HG02763 (cell line): ENCODE data around the gene GCGR.
A peak's percentile ranks its signal among the peaks of the same experiment; 100 is the strongest.
"Not testable (repeated sequence)": the region's sequence is repeated elsewhere in the genome, so short reads cannot be mapped to it uniquely, and the experiment has no call there.

Experiments used
- ATAC-seq: cut with Tn5 transposase; IDR thresholded peaks from one replicate; pipeline ENCODE4 v1.9.1; 2021; ENCODE audit warnings: mild to moderate bottlenecking, moderate library complexity; ENCODE audit not compliant: unreplicated experiment

Gene GCGR

DNA sequence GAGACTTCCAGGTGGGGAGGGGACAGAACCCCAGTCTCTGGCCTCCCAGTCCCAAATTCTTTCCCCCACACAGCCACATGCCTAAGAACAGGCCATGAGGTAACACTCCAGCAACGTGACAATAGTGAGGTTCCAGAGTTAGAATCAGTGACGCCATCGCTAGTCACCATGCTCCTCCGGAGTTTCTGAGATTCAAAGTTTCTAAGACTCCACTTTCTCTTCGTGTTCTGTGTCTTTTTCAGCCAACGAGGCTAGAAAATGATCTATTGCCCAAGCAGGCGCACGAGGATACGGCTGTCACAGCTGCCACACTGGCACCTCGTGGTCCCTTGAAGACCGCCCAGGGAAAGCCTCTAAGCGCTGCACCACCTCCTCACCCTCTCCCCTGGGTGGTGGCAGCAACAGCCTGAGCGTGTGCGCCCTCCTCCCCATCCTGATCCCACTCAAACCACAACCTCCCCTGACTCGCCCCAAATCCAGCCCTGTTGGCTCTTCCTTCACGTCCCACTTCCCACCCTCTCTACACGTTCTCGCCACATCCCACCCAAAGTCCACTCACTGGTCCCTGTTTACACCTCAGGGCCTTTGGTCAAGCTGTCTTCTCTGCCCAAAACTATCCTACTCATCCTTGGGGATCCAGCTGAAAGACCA lies 28.1 kb downstream of the GCGR start:
- ATAC-seq: no peak

DNA sequence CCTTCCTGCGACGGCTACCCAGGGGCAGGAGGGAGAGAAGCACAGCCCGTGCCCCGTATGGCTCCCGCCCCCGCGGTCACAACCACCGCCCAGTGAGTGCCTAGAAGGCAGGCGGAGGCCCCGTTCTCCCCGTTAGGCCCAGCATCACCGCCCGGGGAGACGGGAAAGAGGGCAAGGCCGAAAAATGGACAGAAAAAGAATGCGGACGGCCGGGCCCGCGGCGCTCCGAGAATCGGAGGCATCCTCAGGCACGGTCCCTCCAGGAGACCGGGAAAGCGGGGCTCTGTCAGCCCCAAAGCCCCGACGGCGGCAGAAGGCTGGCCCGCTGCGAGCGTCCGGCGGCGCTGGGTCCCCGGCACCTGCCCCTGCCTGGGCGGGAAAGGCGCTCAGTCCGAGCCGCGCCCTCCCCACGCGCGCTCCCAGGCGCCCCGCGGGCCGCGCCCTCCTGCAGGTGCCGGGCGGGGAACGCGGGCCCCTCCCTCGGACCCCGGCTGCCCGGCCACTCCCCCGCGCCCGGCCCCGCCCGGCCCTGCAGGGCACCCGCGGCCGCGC lies 28.7 kb downstream of the GCGR start:
- ATAC-seq: no peak

DNA sequence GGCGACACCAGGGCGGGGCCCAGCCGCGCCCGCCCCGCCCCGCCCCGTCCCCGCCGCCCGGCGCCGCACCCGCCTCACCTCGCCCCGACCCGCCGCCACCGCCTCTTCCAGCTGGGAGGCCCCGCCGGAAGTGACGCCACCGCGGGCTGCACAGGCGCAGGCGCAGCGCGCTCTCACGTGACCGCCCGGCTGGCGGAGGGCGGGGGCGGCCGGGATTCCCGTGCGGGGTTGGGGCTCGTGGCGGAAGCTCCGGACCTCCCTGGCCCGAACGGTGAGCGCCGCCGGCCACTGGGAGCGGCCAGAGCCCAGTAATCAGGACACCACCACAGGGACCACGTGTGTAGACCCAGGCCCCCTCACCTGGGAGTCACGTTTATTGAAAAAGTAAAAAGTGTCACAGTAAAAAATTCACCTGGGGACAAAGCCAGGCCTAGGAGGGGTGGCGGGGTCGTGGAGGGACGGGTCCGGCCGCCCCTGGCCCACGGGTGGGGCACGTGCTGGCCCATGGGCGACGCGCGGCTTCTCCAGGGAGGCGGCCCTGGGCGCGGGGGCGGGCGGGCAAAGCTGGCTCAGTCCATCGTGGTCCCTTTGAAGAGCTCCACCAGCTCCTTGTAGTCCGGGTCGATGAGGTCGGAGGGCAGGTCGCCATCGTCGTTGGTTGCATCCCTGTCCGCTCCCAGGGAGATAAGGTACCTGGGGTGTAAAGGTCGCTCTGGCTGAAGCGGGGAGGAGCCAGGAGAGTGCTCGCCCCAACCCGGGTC lies 29.4 kb downstream of the GCGR start, which contains the start of gene MCRIP1:
TSS of gene MCRIP1 (minus strand) at position 132 of the 761 bp plus-strand sequence. CDS start 8,785 bp downstream, outside the sequence.
- ATAC-seq: peak; percentile 79

DNA sequence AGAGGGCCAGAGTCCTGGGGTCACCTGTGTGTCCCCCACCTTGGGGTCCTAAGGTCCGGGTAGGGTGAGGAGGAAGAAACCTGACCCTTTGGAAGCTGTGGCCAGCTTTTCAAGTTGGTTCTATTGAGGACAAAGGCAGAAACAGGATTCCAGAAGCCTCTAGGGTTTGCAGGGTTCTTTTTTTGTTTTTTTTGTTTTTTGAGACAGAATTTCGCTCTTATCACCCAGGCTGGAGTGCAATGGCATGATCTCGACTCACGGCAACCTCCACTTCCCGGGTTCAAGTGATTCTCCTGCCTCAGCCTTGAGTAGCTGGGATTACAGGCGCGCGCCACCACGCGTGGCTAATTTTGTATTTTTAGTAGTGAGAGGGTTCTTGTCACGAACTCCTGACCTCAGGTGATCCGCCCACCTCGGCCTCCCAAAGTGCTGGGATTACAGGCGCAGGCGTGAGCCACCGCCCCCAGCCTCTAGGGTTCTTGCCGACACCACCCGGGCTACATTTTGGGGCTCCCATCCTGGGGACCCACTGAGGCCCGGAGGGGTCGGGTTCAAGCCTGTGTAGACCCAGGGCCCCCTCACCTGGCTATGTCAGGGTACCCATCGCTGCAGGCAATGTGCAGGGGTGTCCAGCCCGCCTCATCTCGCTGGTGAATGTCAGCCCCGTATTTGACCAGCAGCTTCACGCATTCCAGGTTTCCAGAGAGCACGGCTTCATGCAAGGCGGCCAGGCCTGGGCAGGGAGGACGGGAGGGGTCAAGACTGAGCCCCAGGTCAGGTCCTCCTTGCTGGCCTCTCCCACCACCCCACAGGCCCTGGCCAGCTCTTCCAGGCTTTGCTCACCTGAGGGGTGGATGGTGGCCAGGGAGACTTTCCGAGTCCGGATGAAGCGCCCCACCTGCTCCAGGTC lies 30.2 kb downstream of the GCGR start:
- no peak for ATAC-seq

DNA sequence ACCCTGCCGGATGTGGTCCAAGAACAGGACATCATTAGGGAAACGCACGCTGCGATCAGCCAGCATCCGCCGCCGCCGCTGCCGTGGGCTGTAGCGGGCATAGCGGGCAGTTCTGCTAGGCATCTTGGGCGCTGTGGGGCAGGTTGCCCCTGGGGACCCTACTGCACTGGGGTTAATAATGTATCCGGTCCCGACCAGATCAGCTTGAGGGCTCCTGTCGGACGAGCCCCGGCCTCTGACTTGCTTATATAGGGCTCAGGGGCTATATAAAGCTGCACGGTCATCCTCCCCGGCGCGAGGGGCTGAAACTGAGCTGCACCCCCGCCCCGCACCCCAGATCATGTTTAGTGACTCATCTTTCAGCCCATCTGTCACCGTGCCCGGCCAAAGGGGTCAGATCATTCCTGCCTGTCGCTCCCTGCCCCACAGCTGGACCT lies 30.9 kb downstream of the GCGR start, which contains the start of gene PPP1R27:
TSS of gene PPP1R27 (minus strand) at position 220 of the 437 bp plus-strand sequence. CDS start at position 123, 97 bp downstream.
- ATAC-seq: no peak

DNA sequence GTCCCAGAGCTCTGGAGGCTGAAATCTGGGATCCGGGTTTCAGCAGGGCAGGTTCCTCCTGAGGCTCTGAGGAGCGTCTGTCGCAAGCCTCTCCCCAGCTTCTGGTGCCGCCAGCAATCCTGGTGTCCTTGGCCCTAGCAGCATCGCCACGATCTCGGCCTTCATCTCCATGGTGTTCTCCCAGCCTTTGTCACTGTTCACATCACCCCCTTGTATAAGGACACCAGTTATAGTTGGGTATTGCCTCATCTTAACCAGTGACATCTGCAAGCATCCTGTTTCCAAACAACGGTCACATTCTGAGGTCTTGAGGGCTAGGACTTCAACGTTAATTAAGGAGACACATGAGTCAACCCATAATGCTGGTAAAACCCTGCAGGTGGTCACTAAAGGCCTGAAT lies 33.7 kb downstream of the GCGR start:
- ATAC-seq: no peak

DNA sequence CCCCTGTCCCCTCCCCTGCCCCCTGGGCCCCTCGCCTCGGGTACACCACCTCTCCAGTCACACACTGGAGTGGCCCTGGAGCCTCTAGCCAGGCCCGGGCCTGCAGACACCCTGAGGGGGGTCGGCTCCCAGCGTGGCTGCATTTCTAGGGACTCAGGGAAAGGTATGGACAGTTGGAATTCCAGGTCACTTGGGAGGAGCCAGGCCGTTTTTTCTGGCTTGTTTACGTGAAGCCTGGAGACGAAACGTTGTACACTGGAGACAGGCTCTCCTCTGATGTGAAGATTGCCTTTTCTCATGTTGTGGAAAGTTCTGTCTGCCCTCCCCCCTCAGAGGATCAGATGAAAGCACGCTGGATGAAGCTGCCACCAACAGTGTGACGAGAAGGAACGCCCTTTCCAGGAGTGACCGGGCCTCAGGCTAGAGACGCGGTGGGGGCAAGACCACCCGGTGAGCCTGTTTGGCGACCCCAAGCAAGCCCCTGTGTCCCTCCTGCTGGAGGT lies 34.9 kb downstream of the GCGR start:
- no peak for ATAC-seq

DNA sequence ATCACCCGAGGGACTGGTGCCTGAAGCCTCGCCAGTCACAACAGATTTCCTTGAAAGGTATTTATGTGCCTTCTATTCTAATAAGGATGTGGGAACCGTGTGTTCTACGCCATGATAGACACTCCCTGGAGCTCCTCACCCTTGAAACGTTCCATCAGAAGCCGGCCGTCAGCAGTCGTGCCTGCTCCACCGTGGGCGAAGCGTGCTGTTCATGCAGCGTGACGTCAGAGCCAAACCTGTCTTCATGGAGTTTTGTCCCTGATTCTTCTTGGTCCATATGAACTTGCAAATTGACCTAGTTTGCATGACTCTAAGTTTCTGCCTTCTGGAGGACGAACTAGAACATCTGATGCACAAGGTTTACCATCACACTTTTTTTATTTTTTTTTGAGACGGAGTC lies 35.4 kb downstream of the GCGR start:
- ATAC-seq: no peak

DNA sequence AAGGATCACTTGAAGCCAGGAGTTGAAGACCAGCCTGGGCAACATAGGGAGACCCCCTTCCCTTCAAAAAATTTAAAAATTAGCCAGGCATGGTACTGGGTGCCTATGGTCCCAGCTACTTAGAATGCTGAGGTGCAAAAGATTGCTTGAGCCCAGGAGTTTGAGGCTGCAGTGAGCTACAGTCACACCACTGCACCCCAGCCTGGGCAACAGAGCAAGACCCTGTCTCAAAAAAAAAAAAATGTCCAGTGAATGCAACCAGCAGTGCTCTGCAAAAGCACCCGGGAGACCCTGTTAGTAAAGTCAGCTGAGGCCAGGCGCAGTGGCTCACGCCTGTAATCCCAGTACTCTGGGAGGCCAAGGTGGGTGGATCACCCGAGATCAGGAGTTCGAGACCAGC lies 36.1 kb downstream of the GCGR start:
- ATAC-seq: not testable (repeated sequence)

DNA sequence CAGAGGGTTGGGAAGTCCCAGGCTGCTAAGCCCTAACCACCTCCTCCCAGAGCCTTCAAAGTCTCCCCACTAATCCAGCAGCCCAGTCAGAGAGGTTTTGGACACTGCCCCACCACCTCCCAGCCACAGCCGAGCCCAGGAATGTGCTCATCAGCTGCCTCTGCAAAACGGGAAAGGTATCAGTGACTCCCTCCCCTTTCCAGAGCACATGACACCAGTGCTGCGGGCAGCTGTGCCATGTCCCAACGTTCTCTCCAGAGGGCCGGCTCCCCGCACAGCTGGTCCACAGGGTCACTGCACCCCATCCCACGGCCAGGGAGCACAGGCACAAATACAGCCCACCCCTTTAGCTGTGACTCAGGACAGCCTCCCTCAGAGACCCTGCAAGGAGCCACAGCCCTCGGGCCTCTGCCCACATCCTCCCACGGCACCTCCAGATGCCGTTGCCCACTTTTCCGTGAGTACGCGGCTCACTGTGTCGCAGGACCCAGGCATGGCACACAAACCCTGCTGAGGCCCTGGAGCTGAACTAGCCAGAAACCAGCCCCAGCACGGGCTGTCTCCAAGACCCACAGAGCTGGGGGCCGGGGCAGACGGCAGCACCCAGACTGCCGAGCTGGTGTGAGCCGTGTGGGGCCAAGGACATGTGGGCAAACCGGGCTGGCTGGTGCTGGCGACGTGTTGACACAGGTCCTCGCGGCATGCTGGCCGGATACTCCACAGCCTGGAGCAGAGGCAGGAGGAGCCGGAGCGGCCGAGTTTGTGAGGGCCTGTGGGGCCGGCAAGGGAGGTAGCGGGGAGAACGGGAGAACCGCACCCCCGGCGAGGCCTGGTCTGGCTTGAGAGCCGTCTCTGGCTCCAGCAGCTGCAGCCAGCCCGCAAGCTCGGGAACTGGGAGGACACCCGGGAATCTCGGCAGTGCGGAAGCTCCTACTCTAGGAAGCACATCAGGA lies 37.2 kb downstream of the GCGR start:
- no peak for ATAC-seq

DNA sequence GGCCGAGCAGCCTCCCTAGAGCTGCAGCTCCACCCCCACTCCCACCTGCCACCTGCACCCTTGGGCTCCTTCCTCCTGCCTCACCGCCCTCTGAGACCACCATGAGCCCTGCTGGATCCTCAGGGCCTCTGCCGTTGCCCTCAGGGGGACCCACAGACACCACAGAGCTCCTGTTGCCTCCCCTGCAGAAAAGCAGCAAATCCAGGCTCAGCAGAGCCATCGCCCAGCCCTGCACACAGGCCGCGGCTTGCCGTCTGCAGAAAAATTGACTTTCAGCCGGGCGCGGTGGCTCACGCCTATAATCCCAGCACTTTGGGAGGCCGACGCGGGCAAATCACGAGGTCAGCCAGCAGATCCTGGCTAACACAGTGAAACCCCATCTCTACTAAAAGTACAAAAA lies 37.9 kb downstream of the GCGR start:
- no peak for ATAC-seq

DNA sequence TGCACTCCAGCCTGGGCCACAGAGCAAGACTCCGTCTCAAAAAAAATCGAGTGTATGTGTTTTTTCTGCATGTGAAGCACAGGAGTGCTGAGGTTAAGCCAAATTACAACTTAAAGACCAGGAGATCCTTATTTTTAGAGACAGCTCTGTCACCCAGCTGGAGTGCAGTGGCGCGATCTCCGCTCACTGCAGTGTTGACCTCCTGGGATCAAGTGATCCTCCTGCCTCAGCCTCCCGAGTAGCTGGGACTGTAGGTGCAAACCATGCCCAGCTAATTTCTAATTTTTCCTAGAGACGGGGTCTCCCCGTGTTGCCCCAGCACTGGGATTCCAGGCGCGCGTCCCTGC lies 38.4 kb downstream of the GCGR start:
- no peak for ATAC-seq

DNA sequence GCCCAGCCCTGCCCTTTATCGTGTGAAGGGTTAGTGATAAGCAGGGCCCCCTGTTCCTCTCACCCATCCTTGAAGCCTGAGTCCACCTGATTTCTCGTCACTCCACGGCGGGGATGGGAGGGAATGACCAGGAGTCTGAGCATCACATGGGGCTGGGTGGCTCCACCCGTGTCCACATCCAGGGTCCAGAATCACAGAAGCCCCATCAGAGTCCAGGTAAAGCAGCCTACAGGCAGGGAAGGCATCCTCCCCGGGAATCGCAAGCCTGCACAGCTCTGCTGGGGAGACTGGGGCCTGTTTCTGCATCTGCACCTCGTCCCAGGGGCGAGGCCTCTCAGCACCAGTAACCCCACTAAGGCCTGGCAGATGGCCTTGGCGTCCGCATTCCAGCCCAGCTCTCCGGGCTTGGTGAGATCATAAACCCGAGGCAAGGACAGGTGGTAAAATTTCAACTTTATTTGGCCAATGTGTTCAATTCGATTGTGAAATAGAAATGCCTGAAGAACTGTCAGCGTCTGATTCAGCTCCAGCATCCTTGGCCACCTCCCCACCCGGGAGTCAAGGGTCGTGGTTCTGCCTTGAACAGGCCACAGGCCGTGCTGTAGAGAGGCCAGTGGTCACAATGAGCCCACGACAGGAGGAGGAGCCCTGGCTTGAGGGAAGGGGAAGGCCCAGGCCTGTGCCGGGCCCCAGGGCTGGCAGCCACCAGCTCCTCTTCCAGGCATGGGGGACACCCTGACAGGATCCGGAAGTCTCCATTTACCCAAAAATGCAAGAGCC lies 39.0 kb downstream of the GCGR start:
- no peak for ATAC-seq

DNA sequence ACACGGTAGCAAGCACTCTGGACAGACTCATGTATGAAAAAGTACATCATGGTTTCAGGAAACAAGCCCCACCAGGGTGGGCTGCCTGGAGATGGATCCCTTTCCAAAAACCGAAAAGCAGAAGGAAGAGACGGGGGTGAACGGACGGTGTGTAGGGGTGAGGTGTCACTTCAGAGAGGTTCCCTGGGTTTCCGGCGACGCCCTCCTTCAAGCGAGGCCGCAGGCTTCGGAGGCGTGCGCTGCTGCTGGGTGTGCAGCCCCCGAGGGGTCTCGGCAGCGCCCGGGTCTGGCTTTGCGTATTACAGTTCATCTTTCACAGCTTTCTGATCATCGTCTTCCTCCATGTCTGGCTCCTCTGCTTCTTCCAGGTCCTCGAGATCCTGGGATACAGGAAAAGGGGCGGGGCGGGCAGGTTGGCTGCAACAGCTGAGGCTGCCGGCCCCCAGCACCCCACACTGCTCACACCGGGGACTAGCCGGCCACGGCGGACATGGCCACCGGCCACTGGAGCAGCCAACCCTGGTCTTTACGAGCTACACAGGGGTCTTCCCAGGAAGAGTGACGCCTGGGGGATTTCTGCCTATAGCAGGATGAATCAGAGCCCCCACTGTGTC lies 39.9 kb downstream of the GCGR start:
- ATAC-seq: no peak

DNA sequence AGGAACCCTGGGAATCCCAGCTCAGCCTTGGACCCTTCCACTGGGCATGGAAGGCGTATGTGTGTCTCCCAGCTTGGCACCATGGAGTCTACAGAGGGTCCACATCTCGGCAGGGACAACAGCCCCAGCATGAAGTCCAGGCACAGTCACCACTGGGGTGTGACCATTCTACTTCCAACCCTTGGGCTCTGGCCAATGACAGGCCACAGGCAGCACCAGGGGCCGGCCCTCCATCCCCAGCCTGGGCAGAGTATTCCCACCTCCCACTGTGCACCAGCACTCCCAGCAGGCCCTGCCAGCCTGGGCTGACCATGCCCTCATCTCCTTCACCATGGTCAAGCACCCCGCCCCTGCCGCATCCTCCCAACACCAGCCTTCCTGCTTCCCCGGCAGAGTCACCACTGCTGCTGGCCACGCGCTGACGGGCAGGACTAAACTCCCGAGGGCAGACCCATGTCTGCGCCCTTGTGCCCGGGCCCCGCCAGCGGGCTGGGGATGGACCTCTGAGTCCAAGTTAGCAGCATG lies 40.4 kb downstream of the GCGR start:
- ATAC-seq: no peak

DNA sequence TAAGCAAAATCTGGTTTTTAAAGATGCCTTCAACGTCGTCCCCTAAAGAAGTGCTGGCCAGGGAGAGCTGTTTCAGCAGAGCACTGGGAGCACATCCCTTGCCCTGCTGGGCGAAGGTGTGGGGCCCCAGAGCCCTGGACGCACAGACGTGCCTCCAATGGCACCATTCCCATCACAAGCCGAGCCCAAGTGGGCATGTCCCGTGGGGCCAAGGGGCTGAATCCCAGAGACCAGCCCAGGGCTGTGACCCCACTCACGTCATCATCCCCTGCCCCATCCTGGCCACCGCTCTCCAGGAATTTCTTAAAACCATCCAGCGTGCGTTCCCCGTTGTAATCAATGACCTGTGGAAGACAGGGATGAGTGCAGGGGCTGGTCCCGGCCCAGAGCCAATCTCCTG lies 40.9 kb downstream of the GCGR start:
- no peak for ATAC-seq

DNA sequence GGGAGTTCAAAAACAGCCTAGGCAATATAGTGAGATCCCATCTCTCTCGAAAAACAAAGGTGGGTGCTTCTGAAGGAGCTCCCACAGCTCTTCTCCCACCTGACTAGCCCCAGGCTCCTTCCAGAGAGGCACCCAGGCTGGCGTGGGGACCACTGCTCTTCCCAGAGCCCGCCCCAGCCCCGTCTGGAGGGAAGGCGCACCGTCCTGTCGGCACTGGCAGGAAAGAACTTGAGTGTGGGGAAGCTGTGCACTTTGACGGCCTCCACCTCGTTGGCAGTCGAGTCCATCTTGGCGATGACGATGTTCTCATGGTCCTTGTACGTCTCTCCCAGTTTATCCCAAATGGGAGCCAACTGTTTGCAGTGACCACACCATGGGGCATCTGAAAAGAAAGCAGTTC lies 41.4 kb downstream of the GCGR start:
- no peak for ATAC-seq
